SIG-M5 (cell line): ENCODE measurements around the gene ITM2C.

Source experiments
- DNase-seq: peaks from one replicate; lab custom pipeline; 2025; lab: John Stamatoyannopoulos, UW

The ITM2C gene

DNA sequence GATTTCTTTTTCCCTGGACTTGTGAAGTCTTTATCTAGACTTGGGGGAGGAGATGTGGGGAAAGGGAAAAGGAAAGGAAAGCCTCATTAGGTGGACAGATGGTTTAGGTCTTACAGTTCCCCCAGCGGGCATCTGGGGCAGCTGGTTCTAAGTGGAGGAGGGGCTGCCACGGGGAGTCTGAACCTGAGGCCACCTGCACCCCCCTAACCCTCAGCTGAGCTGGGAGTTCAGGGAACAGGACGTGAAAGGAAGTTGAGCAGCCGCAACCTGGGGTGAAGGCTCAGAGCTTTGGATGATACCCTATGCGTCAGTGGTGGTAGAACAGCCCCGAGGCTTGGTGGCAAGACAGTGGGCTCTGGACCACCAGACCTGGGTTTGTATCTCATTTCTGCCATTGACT is 26.8 kb downstream of the ITM2C start:
- DNase-seq: no peak

DNA sequence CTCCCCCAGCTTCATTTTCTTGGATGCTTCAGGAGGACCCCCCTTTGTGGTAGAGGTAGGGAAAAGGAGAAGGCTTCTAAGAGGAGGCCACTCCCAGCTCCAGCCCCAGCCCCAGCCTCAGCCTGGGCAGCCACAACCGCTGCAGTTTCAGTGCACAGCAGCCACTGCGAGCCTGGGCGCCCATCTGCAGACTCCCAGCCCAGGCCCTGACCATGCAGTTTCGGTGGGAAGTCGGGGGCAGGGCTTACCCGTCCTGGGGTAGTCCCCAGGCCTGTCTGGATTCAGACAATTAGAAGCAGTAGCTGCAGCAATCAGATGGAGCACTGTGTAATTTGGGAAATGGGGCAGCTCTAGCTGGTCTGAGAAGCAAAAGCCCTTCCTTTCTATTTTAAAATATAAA is 28.6 kb downstream of the ITM2C start:
- DNase-seq: no peak

DNA sequence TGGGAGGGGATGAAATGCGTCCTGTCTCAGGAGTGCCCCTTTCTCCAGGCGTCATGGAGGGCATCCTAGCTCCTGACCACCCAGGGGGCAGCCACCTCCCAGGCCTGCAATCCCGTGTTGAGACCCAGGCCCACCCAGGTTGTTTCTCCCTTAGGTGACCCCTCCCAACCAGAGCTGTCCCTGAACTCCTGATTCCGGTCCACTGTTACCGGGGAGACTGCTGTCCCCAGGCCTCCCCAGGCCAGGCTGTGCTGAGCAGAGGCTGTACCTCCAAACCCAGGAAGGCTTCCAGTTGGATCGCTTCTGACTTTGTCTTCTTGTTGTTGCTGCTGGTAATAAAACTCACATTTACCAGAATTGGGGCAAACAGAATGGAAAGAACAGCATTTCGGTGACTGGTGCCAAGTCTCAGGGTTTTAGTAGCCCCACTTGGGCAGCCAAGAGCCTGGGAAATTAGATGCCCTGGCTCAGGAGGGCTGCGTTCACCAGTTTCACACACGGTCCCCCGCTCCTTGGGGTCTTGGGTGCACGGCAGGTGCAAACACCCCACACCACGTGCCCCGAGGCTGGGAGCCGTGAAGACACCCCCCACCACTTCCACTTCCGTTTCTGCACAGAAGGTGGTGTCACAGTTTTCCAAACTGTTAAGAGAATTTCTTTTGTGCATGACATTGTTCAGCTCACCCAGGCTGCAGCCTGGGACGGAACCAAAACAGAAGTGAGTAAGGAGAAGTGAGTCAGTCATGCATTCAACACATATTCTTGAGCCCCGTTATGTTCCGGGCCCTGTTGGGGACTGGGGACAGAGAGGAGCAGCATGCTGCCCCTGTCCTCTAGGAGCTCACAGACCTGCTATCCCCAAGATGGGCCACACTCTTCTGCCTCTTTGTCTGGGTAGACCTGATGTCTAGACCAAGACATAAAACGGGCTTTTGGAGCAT is 29.4 kb downstream of the ITM2C start:
- DNase-seq: no peak

DNA sequence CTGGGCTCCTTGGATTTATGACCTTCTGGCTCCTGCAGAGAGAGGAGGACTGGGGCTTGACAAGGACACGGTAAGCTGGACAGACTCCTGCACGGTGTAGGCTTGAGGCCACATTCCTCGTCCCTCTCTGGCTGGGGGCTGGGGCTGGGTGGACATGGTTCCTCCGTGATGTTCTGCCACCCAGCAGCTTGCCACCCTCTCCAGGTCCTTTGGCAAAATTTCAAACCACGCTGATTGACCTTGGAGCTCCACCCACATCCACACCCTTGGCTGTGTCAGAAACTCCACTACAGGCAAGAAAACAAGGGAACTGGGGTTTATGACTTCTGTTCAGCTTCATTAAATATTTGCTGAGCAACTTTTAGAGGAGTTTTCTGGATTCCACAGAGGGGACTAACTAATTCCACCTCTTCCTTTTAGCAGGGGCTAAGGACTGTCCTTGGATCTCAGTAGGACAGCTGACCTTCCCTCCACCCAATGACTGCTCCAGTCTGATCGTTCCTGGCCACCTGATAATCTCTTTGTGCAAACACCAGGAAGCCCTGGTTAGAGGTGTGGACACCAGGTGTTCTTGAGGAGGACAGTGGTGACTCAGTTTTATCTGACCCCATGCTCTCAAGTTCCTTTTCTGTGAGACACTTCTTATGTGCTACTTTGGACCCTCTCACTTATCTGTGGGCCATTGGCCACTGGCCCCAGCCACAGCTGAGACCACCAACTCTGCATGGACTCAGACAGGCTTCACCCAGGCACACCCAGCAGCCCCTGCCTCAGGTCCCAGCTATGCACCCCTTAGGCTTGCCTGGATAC is 31.0 kb downstream of the ITM2C start:
- DNase-seq: no peak

DNA sequence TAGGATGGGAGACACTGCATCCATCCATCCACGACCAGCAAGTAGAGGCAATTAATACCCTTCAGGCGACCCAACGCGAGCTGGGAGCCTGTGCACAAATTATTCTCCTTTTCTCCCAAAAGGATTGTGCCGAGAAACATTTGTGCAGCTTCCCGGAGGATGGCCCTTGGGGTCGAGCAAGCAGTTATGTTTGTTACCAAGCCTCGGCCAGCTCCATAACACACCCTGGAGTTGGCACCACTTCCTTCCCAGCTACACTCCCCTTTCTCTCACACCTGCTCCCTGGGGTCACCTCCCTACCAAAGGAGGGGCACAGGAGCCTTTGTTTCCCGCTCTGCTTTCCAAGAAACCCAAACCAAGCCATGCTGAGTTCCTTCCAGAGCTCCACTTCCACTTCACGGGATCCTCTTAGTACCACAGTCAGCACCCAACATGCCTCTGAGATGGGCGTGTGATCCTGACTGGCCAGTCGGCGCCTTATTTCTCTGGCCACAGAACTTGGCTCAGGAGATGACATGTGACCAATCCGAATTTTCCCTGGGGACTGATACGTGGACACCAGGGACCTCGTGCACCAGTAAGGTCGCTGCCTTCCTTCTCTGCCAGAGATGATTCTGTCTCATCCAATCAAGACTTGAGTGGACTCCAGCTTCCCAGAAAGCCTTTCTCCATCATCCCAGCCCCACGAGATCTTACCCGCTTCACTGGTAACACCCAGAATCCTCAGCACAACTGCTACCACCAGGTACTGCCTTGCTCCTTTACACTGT is 31.8 kb downstream of the ITM2C start:
- DNase-seq: no peak

DNA sequence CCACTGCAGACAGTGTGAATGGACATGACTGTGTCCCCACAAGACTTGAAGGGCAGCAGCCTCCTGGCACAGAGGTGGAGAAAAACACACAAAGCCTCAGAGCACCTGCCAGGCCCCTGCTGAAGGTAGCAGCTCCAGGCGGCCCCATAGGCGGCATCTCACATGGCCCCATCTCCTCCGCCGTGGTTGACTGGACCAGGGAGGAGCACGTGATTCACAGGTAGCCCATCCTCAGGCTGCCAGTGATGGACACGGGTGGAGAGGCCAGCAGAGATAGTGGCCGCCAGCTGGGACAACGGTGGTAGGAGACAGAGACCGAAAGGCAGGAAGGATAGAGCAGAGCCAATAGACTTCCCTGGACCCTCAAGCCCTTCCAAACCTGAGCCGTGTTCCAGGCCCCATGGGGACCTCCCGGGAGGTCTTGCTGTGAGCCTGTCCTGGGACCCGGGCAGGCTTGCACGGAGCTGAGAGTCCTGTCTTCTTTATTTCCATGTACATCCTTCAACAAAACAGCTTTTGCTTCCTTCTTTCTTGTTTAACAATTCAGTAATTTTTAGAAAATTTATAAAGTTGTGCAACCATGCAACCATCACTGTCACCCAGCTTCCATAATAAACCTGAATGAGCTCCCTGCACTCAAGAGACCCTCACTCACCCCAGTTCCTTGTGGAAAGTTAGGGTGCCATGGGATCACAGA is 33.4 kb downstream of the ITM2C start:
- DNase-seq: no peak

DNA sequence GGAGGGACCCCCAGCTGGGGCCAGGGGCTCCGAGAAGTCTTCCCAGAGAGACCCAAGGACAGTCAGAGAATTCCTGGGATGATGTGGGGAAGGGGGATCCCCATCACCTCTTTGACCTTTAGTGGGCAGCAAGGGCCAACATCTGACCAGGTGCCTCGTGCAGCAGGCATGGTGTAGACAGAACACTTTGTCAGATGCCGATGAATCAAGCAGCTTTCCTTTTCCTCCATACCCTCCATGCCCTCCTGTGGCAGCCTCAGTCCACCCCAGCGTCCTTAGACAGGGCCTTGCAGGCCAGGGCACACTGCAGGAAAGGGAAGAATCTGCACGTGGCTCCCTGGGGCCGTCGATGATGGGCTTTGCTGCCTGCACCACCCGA is 34.0 kb downstream of the ITM2C start:
- no peak for DNase-seq

DNA sequence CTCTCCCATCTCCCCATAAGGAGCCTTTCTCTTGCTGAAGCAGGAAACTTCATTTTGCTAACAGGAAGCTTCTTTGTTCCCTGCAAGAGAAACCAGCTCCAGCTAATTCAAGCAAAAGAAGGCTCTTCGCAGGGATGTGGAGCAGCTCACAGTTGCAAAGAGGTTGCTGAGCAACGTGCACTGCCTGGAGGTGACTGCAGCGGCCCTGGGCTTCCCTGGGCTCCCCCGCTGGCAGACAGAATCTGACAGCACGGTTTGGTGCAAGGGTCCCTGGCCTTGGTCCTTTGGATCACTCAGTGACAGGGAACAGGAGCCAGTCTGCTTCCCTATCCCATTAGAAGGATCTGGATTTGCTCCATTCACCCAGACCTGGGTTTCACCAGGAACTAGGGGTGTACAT is 34.5 kb downstream of the ITM2C start:
- no peak for DNase-seq

DNA sequence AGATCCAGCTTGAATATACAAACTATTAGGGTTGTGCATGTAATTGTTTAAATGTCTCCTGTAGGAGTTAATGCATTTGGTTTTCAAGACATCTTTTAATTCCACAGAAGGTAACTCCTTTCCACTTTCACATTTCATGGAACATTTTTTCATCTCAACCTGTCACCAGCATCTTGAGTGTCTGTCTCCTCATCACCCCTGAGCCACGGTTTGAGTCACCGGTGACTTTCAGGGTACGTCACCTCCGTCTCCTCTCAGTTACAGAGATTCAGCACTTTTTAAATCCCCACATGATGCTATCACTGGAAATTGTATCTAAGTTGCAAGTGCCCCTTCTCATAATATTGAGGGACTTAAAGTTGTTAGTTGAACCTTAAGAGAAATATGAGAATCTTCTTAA is 35.0 kb downstream of the ITM2C start:
- DNase-seq: no peak

DNA sequence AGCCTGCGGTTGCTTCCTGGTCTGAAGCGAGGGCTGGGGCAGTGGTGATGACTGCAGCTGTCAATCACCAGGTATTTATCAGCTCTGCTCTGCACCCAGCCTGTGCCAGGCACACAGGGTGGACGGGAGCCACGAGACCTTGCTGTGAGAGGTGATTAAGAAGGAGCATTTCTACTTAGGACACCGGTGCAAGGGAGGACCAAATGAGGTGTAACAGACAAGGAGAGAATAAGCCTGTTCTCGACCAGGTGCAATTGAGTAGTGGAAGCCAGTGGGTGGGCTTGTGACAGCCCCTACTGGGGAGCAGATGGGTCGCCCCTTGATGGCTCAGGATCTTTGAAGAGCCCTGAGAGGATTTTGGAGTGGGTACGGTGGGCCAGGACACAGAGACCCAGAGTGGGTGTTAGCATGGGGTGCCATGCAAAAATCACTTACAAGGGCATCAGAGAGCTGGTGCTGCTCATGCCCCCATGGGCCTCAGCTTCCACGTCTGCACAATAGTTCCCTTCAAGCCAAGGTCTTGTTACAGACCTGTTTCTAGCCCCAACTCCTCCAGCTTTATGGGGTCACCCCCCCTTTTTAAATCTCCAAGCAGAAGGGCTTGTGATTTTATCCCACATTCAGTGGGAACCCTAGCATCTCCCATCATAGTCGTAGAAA is 35.7 kb downstream of the ITM2C start:
- DNase-seq: no peak

DNA sequence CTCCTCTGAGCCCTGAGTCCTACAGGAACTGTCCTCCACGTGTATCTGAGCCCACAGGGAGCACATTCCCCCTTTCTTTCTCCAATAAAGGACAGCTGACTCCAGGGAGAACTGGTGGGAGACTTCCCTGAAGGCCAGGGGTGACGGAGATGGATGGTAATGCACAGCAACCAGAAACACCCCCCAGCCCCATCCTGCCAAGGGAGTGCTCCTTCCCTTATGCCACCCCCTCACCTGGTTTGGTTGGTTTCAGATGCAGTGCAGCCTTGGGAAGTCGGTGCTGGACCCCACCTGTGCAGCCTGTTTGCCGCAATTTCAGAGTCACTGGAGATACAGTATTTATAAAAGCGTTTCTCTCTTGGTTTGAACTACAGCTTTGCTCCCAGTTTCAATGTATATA is 36.3 kb downstream of the ITM2C start:
- no peak for DNase-seq

DNA sequence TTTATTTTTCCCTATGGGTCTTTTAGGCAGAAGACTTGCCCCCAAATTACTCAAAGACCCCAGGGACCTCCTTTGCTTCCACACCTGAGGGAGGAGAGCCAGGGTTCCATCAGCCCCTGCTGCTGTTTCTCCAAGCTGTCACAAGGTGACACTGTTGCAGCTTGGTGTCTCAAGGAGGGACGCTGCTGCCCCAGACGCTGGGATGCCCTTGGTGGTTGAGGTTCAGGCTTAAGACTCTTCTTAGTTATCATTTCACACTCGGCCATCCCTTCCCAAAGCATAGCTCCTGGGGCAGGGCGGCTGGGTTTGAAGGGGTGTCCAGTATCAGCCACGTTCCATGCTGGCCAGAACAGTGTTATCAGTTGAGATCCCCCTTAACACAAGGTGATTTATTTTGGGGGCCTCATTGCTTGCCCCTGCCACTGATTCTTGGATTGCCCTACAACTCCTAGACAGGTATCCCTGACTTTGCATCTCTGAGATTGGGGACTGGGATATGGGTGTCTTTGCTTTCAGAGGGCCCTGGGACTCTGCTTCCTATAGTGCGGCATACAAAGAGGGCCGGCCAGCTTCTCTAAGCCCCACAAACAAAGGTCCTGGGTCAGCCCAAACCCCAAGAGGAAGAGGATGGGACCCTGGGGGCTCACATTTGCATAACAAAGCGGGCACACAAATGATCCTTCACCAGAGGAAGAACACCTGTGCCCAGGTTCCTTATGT is 37.6 kb downstream of the ITM2C start:
- no peak for DNase-seq

DNA sequence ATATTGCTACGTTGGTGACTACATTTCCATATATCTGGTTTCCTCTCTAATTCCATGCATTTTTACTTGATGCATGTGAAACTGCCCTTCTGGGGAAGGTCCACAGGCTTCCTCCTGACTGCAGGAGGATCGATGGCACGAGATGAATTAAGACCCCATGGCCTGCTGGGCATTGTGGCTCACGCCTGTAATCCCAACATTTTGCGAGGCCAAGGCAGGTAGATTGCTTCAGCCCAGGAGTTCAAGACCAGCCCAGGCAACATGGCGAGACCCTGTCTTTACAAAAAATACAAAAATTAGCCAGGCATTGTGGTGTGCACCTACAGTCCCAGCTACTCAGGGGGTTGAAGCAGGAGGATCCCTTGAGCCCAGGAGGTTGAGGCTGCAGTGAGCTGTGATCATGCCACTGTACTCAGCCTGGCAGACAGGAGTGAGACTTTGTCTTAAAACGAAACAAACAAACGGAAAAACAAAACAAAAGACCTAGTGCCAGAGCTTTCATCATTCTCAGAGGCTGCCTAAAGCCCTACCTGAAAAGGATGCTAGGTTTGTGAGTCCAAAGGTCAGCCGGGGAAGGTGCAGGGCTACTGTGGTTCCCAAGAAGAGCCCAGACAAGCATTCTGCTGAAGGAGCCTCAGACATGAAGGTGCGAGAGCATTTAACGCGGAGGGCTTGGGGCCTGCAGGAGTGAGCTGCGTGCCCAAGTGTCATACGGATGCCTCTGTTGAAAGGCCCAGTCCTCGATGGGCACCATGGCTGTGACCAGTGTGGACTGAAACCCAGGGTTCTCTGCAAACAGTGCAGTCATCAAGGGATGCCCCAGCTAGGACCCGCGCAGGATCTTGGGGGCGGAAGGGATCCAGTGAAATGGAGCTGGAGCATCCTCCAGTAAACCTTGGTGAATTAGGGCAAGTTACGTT is 38.7 kb downstream of the ITM2C start:
- no peak for DNase-seq

DNA sequence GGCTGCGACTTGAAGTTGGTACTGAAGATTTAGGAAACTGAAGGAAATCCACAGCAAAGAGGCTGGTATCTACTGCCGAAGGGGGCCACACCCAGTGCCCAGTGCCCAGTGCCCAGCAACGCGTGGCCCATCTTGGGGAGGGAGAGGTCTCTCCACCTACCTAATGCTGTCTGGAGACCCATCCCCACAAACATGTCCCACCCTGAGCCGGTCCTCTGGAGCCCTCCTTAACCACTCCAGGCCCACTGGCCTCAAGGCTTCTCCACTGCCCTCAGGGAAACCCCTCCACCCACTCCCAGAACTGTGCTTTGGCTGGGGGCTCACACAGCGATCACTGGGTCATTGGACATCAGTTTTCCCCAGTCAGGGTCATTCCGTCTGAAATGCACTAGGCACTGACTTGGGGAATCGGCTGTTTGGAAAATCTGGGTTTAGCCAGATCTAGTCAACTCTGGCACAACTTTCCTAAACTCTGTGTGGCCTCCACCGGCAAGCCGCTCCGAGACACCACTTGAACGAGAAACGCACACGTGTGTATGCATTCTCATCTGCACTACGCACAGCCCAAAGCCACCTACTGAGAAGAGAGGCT is 40.2 kb downstream of the ITM2C start:
- no peak for DNase-seq

DNA sequence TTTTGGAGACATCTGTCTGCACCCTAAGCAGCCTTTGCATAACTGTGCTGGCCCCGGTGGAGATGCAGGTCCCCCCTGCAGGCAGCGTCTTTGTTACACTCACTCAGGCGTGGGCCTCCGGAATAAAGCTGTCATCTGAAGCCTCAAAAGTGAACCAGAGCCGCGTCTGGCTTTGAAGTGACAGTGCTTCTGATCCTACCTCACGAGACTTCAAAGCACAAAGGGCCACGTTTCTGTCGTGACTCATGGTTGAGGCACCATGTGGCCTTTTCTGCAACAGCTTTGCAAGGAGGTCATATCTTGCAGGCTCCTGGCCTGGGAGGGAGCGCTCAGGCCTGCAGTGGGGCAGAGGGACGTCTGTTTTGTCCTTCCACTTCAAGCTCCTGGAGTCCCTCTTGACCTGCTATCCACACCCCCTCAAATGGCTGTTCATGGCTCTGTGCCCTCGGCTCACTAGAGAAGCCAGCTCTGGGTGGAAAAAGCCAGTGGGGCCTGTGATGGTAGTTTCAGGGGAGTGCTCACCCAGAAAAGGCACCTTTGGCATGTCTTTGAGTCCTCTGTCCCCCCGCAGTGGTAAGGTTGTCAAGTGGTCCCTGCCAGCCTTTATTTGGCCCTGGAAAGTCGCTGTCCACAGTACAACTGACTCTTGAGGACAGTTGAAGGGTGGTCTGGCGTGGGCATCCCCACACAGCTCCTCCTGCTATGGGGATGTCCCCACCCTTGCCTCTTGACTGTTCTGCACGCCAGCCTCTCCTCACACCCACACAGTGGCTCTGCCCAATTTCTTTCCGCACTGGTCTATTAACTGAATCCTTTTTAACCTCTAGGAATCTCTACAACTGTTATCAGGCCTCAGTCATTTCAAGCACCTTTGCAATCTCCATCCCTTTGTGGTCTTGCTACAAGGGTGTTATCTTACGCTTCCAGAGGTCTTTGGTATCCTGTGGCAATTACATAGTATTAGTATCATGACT is 41.0 kb downstream of the ITM2C start:
- no peak for DNase-seq

DNA sequence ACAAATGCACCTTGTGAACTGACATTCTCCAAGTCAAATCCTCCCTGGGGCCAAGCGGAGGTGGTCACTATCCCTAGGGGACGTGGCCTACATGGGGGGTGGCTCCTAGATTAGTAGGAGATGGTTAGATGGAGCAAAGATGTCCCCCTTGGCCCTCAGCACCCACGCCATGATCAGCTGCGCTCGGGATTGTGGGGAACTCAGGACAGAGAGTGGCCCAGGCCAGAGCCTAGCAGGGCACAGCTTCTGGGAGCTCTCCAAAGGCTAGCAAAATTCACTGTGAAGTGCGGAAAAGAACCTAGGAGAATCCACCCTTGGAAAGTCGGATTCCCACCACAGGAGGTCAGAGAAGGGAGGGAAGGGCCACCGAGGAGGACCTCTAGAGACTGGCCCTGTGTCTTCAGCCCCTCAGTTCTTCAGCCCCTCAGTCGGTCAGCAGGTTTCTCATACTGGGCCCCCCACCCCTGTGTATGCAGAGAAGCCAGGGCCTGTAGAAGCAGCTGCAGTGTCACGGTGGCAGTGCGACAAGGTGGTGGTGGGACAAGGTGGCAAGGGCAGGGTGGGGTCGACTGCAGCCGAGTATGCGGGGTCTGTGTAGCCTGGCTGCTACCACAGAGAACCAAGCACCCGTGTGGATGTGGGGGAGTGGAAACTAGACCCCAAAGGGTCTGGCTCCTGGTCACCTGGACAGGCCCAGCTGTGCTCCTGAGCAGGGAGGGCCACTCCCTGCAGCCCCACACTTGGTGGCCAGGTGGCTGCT is 41.9 kb downstream of the ITM2C start:
- DNase-seq: no peak
